ENCODE measurements around the gene SH3BGRL2. TPM values are rescaled to one million over a fixed set of nuclear protein-coding genes. Genes with fewer than 3 reads are reported as not detected.

Gene SH3BGRL2
- total RNA-seq, 1 experiment from 2014 or later: 11.8 TPM

- H3K9ac ChIP-seq (ENCODE audit: extremely low read depth, insufficient read length, low read length): no peak overlapping the region
- DNase-seq: no peak
- no peak overlapping the region for H3K23ac ChIP-seq (ENCODE audit: insufficient read length, low read depth, low read length)
- H2BK5ac ChIP-seq (ENCODE audit: insufficient read length, low read length): no peak overlapping the region
- no peak overlapping the region for H3T11ph ChIP-seq (ENCODE audit: low read length)
- H4K91ac ChIP-seq (ENCODE audit: insufficient read length, low read depth, low read length): no peak overlapping the region
- peaks cover 13% of the 10 kb centered on the region for H3K27me3 Mint-ChIP-seq (ENCODE audit: low read depth)
- no peak overlapping the region for H2BK15ac ChIP-seq (ENCODE audit: low read depth, low read length)
- no peak overlapping the region for H3K27ac ChIP-seq (ENCODE audit: insufficient read length, low read depth, low read length)
- H4K5ac ChIP-seq (ENCODE audit: insufficient read length, low read depth, low read length): no peak overlapping the region
- H2BK120ac ChIP-seq (ENCODE audit: low read depth, low read length, poor library complexity, severe bottlenecking): no peak overlapping the region
- H4K20me1 ChIP-seq (ENCODE audit: control insufficient read depth, insufficient read depth, insufficient read length): no peaks in the 10 kb centered on the region
- no peaks in the 10 kb centered on the region for H3K9me3 ChIP-seq (ENCODE audit: control insufficient read depth, low read depth, low read length)
- H2AFZ ChIP-seq (ENCODE audit: low read length): no peak overlapping the region
- no peaks in the 10 kb centered on the region for H3K79me2 ChIP-seq (ENCODE audit: insufficient read depth, low read length)
- no peak overlapping the region for H3K4me3 Mint-ChIP-seq
- H3K56ac ChIP-seq (ENCODE audit: insufficient read length, low read depth, low read length): no peak overlapping the region
- H3K4ac ChIP-seq (ENCODE audit: low read depth, low read length): no peak overlapping the region
- no peaks in the 10 kb centered on the region for H3K36me3 Mint-ChIP-seq (ENCODE audit: insufficient read depth in 1 of 3, low read depth in 3 of 3)
- no peak overlapping the region for H3K4me2 ChIP-seq (ENCODE audit: insufficient read depth, insufficient read length, low read length)
- peaks cover 6 to 9% of the 10 kb centered on the region in 2 experiments for H3K4me1 Mint-ChIP-seq
- H3K79me1 ChIP-seq (ENCODE audit: insufficient read depth, low read depth, low read length, poor library complexity, severe bottlenecking): no peaks in the 10 kb centered on the region
- H3K9me3 Mint-ChIP-seq: no peaks in the 10 kb centered on the region
- no peak overlapping the region for H2BK20ac ChIP-seq (ENCODE audit: low read depth, low read length, poor library complexity, severe bottlenecking)
- no peak overlapping the region for H2BK12ac ChIP-seq (ENCODE audit: insufficient read length, low read depth, low read length)
- no peak for TF ChIP-seq CTCF (conservative IDR thresholded peaks at IDR 0.05)
- H3K27me3 ChIP-seq (ENCODE audit: insufficient read depth, low read length): no peaks in the 10 kb centered on the region; the same call in 1 of the 2 replicates
- H3K18ac ChIP-seq (ENCODE audit: insufficient read length, low read depth, low read length): no peak overlapping the region
- peaks cover 2% of the 10 kb centered on the region for H3K23me2 ChIP-seq (ENCODE audit: insufficient read length, low read depth, low read length, poor library complexity, severe bottlenecking)
- H3K27ac Mint-ChIP-seq: no peak overlapping the region; a peak in 1 of 7 replicates
- H4K8ac ChIP-seq (replicated peaks; ENCODE audit: insufficient read length, low read depth, low read length): no peak overlapping the region
- no peaks in the 10 kb centered on the region for H3K4me1 ChIP-seq (ENCODE audit: insufficient read depth, low read length)
- H2AK5ac ChIP-seq (ENCODE audit: insufficient read length, low read length): no peak overlapping the region
- H3K14ac ChIP-seq (ENCODE audit: insufficient read depth, low read length): no peak overlapping the region
These were observed 5.4 kb upstream of the SH3BGRL2 start for GRCh38 chr6:79625746-79626145.

All from H9 (cell line).